C1 segment of cervical spinal cord (tissue), 14 donors: ENCODE measurements around the gene ZSWIM1.
A peak's percentile ranks its signal among the peaks of the same experiment; 100 is the strongest.
"Not testable (repeated sequence)": the region's sequence is repeated elsewhere in the genome, so short reads cannot be mapped to it uniquely, and the experiment has no call there.

Source experiments
- DNase-seq, 14 donors: peaks; one replicate each; lab custom pipeline; 2025; lab: John Stamatoyannopoulos, UW

ZSWIM1 gene

DNA sequence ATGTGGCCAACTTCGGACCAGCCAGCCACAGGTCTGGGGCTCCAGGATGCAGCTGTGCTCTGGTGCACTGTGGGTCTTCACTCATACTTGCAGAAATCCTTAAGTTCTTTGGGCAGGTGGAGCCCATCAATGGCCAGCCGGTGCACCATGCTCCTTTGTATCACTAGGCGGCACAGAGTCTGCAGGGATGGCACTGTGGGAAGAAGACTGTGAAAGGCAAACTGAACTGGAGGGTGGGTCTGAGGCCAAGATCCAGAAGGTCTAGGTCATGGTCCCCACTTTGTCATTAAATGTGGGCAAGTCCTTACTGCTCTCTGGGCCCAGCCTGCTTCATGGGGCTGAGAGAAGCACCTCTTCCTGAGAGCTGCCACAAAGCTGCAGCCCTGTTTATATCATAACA lies 7.7 kb downstream of the ZSWIM1 start:
- DNase-seq: no peak

DNA sequence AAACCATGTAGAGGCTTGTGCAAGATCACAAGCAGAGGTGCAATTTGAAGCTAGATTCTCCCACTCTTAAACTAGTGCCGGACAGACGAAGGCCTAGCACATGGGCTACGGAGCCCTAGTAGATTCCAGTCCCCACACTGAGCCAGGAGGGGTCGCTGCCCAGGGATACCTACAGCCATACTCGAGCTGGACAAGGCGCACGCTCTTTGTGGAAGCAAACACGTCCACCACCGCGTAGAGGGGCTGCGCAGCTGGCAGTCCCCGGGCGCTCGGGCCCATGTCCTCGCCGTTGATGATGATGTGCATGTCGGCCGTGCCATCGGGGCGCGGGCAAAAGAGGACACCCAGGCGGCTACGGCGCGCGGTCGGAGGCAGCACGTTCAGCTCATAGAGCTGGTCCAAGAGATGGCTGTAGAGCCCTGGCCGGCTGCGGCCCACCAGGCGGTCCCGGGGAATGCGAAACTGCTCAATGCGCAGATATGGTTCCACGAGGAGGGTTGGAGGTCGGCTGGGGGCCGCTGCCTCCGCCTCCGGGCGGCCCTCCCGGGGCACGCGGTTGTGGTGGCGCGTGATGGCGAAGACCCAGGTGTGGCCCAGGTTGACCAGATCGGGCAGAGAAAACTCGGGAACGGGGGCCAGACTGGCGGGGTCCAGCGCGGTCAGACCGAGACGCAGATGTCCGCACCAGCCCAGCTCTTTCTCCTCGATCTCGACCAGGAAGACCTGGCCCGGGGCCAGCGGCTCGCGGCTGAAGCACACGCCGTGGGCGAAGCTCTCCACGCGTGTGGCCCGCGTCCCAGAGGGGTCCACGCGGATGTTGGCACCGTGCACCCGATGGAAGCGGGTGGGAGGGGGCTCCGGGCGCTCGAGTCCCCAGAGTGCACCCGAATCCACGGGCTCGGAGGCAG lies 9.3 kb downstream of the ZSWIM1 start:
- peak in 12 of 14 donors; percentile 9 to 71 (median 51) for DNase-seq

DNA sequence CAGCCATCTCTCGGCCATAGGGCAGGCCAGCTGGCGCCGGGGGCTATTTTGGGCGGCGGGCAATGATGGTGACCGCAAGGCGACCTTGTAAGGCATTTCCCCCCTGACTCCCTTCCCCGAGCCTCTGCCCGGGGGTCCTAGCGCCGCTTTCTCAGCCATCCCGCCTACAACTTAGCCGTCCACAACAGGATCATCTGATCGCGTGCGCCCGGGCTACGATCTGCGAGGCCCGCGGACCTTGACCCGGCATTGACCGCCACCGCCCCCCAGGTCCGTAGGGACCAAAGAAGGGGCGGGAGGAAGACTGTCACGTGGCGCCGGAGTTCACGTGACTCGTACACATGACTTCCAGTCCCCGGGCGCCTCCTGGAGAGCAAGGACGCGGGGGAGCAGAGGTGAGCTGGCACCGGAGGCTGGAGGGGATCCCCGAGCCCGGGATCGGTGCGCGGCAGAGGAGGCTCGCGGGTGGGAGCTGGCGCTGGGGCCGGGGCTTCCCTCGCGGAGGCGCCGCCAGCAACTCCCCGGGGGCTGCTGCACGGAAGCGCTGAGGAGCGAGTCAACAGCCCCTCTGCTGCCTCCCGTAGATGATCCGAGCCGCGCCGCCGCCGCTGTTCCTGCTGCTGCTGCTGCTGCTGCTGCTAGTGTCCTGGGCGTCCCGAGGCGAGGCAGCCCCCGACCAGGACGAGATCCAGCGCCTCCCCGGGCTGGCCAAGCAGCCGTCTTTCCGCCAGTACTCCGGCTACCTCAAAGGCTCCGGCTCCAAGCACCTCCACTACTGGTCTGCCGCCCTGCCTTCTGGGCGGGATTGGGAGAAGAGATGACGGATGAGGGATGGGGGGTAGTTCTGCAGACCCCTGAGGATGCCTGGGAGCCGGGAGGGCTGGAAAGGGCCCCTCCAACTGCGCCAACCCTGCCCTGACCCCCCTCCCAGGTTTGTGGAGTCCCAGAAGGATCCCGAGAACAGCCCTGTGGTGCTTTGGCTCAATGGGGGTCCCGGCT lies 10.3 kb downstream of the ZSWIM1 start, which contains the start of the genes CTSA and NEURL2:
Gene CTSA (plus strand): TSS at position 351 of the 999 bp plus-strand sequence. CDS start 234 bp downstream, at position 585.
Gene NEURL2 (minus strand): TSS at position 224 of the 999 bp plus-strand sequence. CDS start 217 bp downstream, at position 7.
- DNase-seq: peak; percentile 39 to 90 (median 82)

DNA sequence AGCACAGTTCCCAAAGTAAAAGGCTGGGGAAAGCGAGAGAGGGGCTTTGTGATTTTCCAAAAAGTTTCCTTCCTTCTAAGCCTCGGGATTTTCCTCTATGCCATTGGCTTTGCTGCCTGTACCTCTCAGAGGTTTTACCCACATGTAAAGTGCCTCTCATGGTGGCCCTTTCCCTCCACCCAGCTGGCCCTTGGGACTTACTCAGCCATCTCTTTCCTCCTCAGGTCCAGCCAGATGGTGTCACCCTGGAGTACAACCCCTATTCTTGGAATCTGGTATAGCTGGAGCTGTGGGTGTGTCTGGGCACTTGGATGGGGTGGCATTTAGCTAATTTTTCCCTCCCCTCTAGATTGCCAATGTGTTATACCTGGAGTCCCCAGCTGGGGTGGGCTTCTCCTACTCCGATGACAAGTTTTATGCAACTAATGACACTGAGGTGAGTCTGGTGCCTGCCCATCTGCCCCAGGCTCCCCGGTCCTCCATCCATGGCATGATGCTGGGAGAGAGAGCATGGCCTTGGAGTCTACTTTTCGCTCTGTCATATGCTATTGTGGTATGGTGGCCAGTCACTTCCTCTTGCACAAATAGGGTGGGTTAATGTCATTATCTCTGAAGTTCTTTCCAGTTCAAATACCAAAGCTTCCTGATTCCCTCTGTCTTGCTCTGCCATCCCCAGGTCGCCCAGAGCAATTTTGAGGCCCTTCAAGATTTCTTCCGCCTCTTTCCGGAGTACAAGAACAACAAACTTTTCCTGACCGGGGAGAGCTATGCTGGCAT lies 11.2 kb downstream of the ZSWIM1 start:
- peak in 1 of 14 donors; percentile 3 for DNase-seq

DNA sequence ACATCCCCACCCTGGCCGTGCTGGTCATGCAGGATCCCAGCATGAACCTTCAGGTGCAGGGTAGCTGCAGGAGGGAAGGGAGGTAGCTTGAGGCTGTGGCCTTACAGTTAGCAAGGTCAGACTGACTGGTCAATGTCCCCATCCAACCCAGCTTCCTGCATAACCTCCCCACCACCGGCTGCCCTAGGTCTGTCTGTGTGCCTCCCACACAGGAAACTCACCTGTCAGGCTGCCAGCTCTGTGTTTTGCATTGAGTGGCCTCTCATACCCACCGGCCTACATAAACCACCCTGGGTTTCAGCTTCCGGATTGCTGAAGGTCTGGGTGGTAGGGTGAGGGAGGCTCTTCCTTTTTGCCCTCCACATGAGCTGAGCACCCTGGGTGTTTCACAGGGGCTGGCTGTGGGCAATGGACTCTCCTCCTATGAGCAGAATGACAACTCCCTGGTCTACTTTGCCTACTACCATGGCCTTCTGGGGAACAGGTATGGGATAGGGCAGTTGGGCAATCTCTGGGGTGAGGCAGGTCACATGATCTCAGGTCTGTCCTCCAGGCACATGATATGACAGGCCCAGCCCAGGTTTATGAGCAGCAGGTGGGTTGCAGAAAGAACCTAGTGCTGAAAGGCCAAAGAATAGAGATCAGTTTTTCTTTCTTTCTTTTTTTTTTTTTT lies 11.9 kb downstream of the ZSWIM1 start:
- no peak for DNase-seq

DNA sequence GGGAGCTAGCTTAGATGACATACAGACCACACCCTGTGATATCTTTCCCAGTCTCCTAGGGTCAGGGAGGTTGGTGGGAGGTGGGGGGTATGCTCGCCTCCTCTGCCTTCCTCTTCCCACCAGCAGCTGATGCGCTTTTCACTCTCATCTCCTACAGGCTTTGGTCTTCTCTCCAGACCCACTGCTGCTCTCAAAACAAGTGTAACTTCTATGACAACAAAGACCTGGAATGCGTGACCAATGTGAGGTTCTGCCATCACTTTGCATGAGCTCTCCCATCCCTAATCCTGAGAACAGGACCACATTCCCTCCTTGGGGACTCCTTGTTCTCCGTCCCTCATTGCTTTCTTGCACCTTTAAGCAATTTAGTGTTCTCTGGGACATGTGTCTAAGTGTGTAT lies 12.8 kb downstream of the ZSWIM1 start:
- DNase-seq: no peak

DNA sequence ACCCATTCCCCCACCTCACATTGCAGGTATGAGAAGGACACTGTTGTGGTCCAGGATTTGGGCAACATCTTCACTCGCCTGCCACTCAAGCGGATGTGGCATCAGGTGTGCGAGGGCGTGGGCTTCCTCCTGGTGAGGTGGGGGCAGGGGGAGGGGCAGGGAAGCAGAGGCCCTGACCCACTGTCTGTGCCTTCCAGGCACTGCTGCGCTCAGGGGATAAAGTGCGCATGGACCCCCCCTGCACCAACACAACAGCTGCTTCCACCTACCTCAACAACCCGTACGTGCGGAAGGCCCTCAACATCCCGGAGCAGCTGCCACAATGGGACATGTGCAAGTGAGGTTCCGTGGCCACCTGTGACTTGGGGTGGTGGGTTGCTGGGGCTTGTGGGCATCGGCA lies 13.8 kb downstream of the ZSWIM1 start:
- DNase-seq: no peak

DNA sequence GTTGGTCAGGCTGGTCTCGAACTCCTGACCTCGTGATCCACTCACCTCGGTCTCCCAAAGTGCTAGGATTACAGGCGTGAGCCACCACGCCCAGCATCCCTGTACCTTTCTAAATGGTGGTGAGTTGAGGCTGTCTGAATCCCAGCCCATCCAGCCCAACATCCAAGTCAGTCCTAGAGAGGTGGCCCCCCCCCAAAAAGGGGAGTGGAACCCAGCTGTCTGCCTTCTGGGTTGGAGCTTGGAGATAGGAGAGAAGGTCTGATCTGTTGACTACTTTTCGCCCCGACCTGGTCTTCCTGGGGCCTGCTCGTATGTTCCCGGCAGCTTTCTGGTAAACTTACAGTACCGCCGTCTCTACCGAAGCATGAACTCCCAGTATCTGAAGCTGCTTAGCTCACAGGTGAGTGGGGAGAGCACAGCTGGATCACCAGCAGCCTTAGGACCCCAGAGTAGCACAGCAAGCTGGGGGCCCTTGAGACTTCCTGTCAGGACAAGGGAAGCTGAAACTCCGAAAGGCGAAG lies 15.7 kb downstream of the ZSWIM1 start:
- no peak for DNase-seq

DNA sequence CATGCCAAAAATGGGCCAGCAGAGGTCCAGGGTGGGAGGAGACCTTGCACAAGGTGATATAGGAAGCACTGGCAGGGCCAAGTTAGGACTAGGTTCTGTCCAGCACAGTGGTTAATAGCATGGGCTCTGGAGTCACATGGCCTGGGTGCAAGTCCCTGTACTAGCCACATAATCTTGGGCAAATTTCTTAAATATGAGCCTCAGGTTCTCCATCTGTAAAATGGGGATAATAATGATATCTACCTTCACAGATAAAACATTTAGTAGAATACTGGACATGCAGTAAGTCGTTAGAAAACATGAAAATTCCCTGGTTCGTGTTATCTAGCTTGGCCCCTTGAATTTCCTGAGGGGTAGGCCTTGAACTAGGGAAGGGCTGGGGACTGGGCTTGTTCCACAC lies 16.3 kb downstream of the ZSWIM1 start:
- no peak for DNase-seq

DNA sequence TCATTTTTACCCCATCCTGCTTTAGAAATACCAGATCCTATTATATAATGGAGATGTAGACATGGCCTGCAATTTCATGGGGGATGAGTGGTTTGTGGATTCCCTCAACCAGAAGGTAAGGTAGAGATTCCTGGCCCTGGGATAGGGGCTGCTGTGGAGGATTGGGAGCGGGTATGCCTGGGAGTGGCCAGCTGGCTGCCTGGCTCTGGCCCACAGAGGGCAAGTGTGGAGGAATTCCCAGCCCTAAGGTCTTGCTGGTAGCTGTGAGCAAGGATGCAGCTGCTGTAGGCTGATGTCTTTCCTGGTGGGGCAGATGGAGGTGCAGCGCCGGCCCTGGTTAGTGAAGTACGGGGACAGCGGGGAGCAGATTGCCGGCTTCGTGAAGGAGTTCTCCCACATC lies 16.7 kb downstream of the ZSWIM1 start:
- DNase-seq: no peak

DNA sequence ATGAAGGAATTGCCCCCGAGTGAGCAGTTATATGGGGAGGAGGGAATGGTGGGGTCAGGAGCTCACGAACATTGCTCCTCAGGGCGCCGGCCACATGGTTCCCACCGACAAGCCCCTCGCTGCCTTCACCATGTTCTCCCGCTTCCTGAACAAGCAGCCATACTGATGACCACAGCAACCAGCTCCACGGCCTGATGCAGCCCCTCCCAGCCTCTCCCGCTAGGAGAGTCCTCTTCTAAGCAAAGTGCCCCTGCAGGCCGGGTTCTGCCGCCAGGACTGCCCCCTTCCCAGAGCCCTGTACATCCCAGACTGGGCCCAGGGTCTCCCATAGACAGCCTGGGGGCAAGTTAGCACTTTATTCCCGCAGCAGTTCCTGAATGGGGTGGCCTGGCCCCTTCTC lies 17.3 kb downstream of the ZSWIM1 start:
- DNase-seq: no peak

DNA sequence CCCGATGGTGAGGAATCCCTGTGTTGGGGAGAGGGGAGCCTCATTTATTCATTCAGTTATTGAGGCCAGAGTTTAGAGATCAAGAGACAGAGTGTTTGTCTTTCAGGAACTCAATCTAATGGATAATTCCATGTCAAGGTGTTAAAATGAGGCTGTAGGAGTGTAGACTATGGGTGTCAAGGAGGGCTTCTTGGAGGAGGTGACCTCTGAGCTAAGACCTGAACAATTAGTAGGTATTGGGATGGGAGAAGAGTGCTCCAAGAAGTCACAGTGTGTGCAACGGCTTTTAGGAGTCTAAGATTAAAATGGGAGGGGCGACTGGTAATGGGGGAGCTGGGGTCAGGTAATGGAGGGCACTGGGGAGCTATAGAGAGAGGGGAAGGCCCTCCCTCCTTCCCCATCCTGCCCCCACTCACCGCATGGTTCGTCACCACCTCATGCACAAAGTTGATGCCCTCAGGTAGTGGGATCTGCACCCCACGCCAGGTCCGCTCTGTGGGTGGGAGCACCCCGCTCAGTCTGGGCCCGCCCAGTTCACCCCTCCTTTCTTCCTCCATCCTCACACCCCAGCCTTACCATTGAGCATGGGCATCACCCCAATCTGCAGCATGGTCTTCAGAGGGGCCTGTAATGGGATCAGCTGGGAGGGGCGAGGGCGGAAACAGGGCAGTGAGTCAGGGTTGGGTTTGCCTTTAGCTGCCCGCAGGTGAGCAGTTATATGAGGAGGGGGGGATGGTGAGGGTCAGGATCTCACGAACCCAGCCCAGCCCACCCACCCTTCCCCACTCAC lies 18.2 kb downstream of the ZSWIM1 start:
- DNase-seq: no peak

DNA sequence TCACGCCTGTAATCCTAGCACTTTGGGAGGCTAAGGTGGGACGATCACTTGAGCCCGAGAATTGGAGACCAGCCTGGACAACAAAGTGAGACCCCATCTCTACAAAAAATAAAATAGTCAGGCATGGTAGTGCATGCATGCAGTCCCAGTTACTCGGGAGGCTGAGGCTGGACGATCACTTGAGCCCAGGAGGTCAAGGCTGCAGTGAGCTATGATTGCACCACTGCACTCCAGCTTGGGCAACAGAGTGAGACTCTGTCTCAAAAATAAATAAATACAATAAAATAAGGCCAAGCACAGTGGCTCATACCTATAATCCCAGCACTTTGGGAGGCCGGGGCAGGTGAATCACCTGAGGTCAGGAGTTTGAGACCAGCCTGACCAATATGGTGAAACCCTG lies 20.3 kb downstream of the ZSWIM1 start:
- DNase-seq: not testable (repeated sequence)

DNA sequence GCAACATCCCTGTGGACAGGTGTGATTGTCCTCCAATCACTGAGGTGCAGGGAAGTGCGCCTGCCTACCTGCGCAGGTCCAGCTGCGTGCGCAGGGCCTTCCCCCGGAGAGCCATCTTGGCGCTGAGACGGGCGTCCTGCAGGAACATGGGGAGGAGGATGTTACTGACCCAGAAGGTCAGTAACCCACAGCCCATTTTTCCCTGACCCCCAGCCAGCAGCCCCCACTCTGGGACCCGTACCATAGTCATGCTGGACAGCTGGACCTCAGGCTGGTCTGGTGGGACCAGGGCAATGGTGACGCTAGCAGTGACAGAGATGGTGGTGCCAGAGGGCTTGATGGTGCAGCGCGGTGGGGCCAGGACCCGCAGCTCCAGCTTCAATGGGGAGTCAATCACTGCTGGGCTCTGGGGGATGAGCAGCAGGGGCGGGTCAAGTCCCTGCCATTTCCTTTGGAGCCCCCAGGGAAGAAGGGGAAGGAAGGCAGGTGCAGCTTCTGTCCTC lies 21.2 kb downstream of the ZSWIM1 start:
- no peak for DNase-seq

DNA sequence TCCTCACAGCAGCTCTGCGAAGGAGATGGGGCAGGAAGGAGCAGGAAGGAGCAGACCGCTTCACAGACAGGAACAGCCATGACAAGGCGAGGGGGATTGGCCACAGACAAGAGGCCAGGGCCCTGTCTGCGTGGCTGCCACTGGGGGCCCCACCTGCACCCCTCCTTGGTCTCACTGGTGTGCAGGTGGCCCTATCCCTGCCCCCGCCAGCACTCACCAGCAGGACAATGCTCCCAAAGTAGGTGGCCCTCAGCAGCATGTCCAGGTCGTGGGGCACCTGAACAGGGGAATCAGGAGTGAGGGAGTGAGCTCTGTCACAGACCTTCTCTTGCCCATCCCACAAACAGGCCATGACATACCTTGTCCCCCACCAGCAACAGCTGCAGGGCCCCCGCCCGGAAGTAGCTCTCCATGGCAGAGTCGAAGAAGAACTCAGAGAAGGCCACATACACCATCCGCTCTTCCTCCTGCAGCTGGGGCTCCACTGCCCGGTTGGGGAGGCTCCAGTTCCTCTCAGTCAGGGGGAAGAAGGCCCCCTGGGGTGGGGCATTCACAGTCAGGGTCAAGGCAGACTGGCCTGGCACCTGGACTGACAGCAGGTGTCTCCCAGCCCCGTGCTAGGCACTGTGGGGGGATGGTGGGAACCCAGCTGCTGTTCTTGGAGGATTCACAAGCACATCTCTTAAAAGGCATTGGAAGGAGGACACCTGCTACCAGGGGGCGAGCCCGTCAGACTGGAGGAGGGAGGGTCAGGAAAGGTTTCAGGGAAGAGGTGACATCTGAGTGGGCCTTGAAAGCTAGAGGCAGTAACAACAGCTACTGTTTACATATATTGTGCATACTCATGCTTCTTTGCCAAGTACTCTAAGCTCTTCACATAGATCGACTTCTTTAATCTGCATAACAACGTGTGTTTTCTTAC lies 23.8 kb downstream of the ZSWIM1 start:
- no peak for DNase-seq

DNA sequence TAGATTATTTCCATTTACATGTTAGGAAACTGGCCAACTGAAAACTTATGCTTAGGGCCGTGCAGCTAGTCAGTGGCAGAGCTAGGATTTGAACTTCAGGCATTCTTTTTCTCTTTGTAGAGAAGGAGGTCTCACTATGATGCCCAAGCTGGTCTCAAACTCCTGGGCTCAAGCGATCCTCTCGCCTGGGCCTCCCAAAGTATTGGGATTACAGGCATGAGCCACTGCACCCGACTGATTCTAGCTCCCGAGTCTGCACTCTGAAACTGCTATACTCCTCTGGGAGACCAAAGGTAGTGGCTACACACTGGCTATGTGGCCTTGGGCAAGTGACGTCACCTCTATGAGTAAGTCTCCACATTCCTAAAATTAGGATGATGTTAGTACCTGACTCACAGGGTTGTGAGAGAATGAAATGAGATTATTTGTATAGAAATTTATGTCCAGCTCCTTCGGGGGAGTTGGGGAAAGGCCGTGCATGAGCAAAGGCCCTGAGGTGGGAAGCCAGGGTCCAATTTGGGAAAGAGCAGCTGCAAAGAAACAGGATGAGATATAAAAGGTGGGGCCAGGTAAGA lies 24.6 kb downstream of the ZSWIM1 start:
- no peak for DNase-seq

DNA sequence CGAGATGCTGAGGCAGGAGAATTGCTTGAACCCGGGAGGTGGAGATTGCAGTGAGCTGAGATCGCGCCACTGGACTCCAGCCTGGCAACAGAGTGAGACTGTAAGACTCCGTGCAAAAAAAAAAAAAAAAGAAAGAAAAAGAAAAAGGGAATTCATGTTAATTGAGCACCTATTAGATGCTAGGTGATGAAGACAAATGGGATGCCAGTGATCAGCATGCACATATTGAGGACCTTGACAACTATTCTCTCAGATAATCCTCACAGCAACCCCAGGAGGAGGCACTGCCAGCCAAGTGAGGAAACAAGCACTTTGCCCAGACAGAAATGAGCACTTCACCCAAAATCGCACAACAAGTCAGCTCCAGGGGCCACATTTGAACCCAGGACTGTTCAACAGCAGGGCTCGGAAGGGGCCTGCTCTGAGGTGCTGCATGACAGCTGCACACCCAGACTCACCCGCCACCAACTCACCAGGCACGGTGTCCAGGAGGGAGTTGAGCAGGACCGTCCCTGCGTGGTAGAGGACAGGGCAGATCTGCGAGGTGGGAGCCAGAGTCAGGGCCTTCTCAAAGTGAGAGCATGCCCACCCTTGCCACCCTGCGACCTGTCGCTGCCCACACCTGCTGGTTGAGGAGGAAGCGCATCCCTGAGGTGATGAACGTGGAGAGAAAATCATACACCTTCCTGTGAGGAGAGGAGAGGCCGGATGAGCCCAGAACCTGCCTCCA lies 26.4 kb downstream of the ZSWIM1 start:
- DNase-seq: no peak
